ENCODE measurements around the gene ITGB3BP.

Gene ITGB3BP

GRCh38 chr1:63403386-63403785 lies 119.6 kb downstream of the ITGB3BP start:
- H2AFZ ChIP-seq (ENCODE audit: low read depth, low read length) = no peak overlapping the region
- peaks cover 7% of the 10 kb centered on the region for H3K4me1 ChIP-seq (ENCODE audit: low read length)
- H3K4me2 ChIP-seq (ENCODE audit: low read length) = no peak overlapping the region
- TF ChIP-seq CTCF (IDR thresholded peaks at IDR 0.05; ENCODE audit: low read depth, low read length) (no peak), EZH2phosphoT487 (IDR thresholded peaks at IDR 0.05; ENCODE audit: low read depth) (no peak)
- no peak overlapping the region for H3K9ac ChIP-seq (ENCODE audit: low read length)
- H3K27me3 ChIP-seq (ENCODE audit: low read depth, low read length) = no peaks in the 10 kb centered on the region
- H3K4me3 ChIP-seq (ENCODE audit: low read length) = no peak overlapping the region
- no peaks in the 10 kb centered on the region for H3K79me2 ChIP-seq (ENCODE audit: low read length)
- H3K27ac ChIP-seq (ENCODE audit: low read length) = no peak overlapping the region
- no peaks in the 10 kb centered on the region for H4K20me1 ChIP-seq (ENCODE audit: insufficient read depth, low read length)
- H3K9me3 ChIP-seq (ENCODE audit: insufficient read depth, low read length) = no peaks in the 10 kb centered on the region
- H3K36me3 ChIP-seq (replicated peaks; ENCODE audit: low read depth, low read length) = peaks cover 11% of the 10 kb centered on the region

- TF ChIP-seq EZH2phosphoT487 (IDR thresholded peaks at IDR 0.05; ENCODE audit: low read depth) (no peak), CTCF (IDR thresholded peaks at IDR 0.05; ENCODE audit: low read depth, low read length) (no peak)
- H3K27ac ChIP-seq (ENCODE audit: low read length) = no peak overlapping the region
- H3K36me3 ChIP-seq (replicated peaks; ENCODE audit: low read depth, low read length) = peaks cover 8% of the 10 kb centered on the region
- H3K4me2 ChIP-seq (ENCODE audit: low read length) = no peak overlapping the region
- H3K4me1 ChIP-seq (ENCODE audit: low read length) = peaks cover 7% of the 10 kb centered on the region
- no peaks in the 10 kb centered on the region for H4K20me1 ChIP-seq (ENCODE audit: insufficient read depth, low read length)
- H3K4me3 ChIP-seq (ENCODE audit: low read length) = no peak overlapping the region
- no peak overlapping the region for H2AFZ ChIP-seq (ENCODE audit: low read depth, low read length)
- H3K9ac ChIP-seq (ENCODE audit: low read length) = no peak overlapping the region
- H3K9me3 ChIP-seq (ENCODE audit: insufficient read depth, low read length) = no peaks in the 10 kb centered on the region
- H3K79me2 ChIP-seq (ENCODE audit: low read length) = no peaks in the 10 kb centered on the region
- no peaks in the 10 kb centered on the region for H3K27me3 ChIP-seq (ENCODE audit: low read depth, low read length)
Observed at GRCh38 chr1:63401945-63402344, 121.1 kb downstream of the ITGB3BP start.
